Endothelial cell of umbilical vein (primary cell): ENCODE data around the gene TNRC6A.

ENCODE experiments used
- CTCF ChIP-seq, 2 donors: IDR thresholded peaks; 1 replicate in 1 of 2; 2 replicates in 1 of 2; pipeline ENCODE4 v1.5.1; 2011; ENCODE audit warnings: low read length in 2 of 2, mild to moderate bottlenecking in 2 of 2, moderate library complexity in 2 of 2, control low read depth in 1 of 2, inconsistent platforms in 1 of 2, low read depth in 1 of 2; ENCODE audit not compliant: insufficient read depth in 1 of 2; ENCODE audit errors: extremely low read depth in 1 of 2
- POLR2A ChIP-seq: IDR thresholded peaks from 2 replicates; pipeline ENCODE4 v1.6.1; 2012; ENCODE audit warnings: low read depth, mild to moderate bottlenecking, control low read depth, low read length

GRCh38 chr16:24853830-24854229 lies 124.4 kb downstream of the TNRC6A start:
- TF ChIP-seq POLR2A (no peak), CTCF (IDR thresholded peaks at IDR 0.05; ENCODE audit: extremely low read depth in 1 of 2, insufficient read depth in 1 of 2, low read depth in 1 of 2, low read length in 2 of 2) (no peak)
